CD14-positive monocyte (primary cell): ENCODE data around the gene PRKAB1. TPM values are rescaled to one million over a fixed set of nuclear protein-coding genes. Genes with fewer than 3 reads are reported as not detected.
A peak's percentile ranks its signal among the peaks of the same experiment; 100 is the strongest.

ENCODE experiments used
- DNase-seq, 3 donors: peaks; one replicate each; pipeline ENCODE4 v3.0.0-alpha.2; 2011 to 2022
- H2AFZ ChIP-seq: 2 replicates; pipeline ENCODE4 v1.6.0; 2012; ENCODE audit warnings: mild to moderate bottlenecking, low read depth, low read length, inconsistent platforms; ENCODE audit not compliant: insufficient read depth, poor library complexity, severe bottlenecking
- H3K27ac ChIP-seq, 2 donors: 1 replicate in 1 of 2; 2 replicates in 1 of 2; pipeline ENCODE4 v1.5.1; 2012 to 2013; ENCODE audit warnings: low read length in 2 of 2, control low read depth in 1 of 2, inconsistent platforms in 1 of 2, low read depth in 1 of 2, mild to moderate bottlenecking in 1 of 2
- H3K27me3 ChIP-seq, 2 donors: one replicate each; pipeline versions ENCODE4 v1.6.0 to v1.6.1; 2011 to 2013; ENCODE audit warnings: low read length in 2 of 2; ENCODE audit not compliant: control insufficient read depth in 2 of 2, insufficient read depth in 2 of 2
- H3K36me3 ChIP-seq, 2 donors: replicated peaks in 1 of 2; 1 replicate in 1 of 2; 2 replicates in 1 of 2; pipeline versions ENCODE4 v1.5.1 to v1.6.1; 2012 to 2013; ENCODE audit warnings: low read length in 2 of 2, control low read depth in 1 of 2, inconsistent platforms in 1 of 2, mild to moderate bottlenecking in 1 of 2; ENCODE audit not compliant: insufficient read depth in 2 of 2, control insufficient read depth in 1 of 2
- H3K4me1 ChIP-seq, 2 donors: 1 replicate in 1 of 2; 2 replicates in 1 of 2; pipeline versions ENCODE4 v1.5.1 to v1.6.1; 2012 to 2013; ENCODE audit warnings: low read length in 2 of 2, control low read depth in 1 of 2, inconsistent platforms in 1 of 2, mild to moderate bottlenecking in 1 of 2, moderate library complexity in 1 of 2; ENCODE audit not compliant: insufficient read depth in 2 of 2, control insufficient read depth in 1 of 2
- H3K4me2 ChIP-seq: replicated peaks from 2 replicates; pipeline ENCODE3; 2012; ENCODE audit warnings: low read length, moderate library complexity, mild to moderate bottlenecking; ENCODE audit not compliant: poor library complexity, severe bottlenecking; ENCODE audit errors: extremely low read depth
- H3K4me3 ChIP-seq, 3 experiments: fragments of 200-600 bp in 1 of 3; sonication (generic) in 1 of 3; replicated peaks in 1 of 3; 1 replicate in 2 of 3; 2 replicates in 1 of 3; pipeline ENCODE4 v1.5.1; 2011 to 2013; ENCODE audit warnings: low read length in 3 of 3, mild to moderate bottlenecking in 3 of 3, control low read depth in 2 of 3, low read depth in 2 of 3, inconsistent platforms in 1 of 3, moderate library complexity in 1 of 3
- H3K79me2 ChIP-seq: 2 replicates; pipeline ENCODE4 v1.6.0; 2012; ENCODE audit warnings: mild to moderate bottlenecking, control low read depth, inconsistent platforms, low read length, moderate library complexity; ENCODE audit not compliant: insufficient read depth
- H3K9ac ChIP-seq: 2 replicates; pipeline ENCODE4 v1.6.0; 2017; ENCODE audit warnings: low read length, mild to moderate bottlenecking; ENCODE audit not compliant: insufficient read depth, poor library complexity, severe bottlenecking
- H3K9me3 ChIP-seq, 2 donors: replicated peaks in 1 of 2; 1 replicate in 1 of 2; 2 replicates in 1 of 2; pipeline versions ENCODE4 v1.5.1 to v1.6.1; 2012 to 2013; ENCODE audit warnings: low read length in 2 of 2, control low read depth in 1 of 2; ENCODE audit not compliant: control insufficient read depth in 1 of 2, insufficient read depth in 1 of 2
- H4K20me1 ChIP-seq: 2 replicates; pipeline ENCODE4 v1.6.0; 2012; ENCODE audit warnings: mild to moderate bottlenecking, low read length, control low read depth, moderate library complexity; ENCODE audit not compliant: insufficient read depth
- H3K27ac Mint-ChIP-seq, 7 donors: one replicate each; pipeline ENCODE4 v1.8.0; 2020; ENCODE audit warnings: mild to moderate bottlenecking in 7 of 7, mixed read lengths in 7 of 7, moderate library complexity in 6 of 7, inconsistent platforms in 2 of 7
- H3K27me3 Mint-ChIP-seq, 3 donors: one replicate each; pipeline ENCODE4 v1.8.0; 2021 to 2022; ENCODE audit warnings: low read depth in 3 of 3, mild to moderate bottlenecking in 3 of 3, mixed read lengths in 3 of 3, moderate library complexity in 3 of 3, inconsistent platforms in 1 of 3
- H3K36me3 Mint-ChIP-seq, 2 donors: one replicate each; pipeline ENCODE4 v1.8.0; 2020; ENCODE audit warnings: mixed read lengths in 2 of 2, inconsistent platforms in 1 of 2, mild to moderate bottlenecking in 1 of 2
- H3K4me1 Mint-ChIP-seq: one replicate; pipeline ENCODE4 v1.8.0; 2020; ENCODE audit warnings: mild to moderate bottlenecking, mixed read lengths
- H3K4me3 Mint-ChIP-seq, 2 donors: one replicate each; pipeline ENCODE4 v1.8.0; 2020; ENCODE audit warnings: mild to moderate bottlenecking in 2 of 2, mixed read lengths in 2 of 2, moderate library complexity in 1 of 2
- H3K9me3 Mint-ChIP-seq, 7 donors: one replicate each; pipeline ENCODE4 v1.8.0; 2020 to 2022; ENCODE audit warnings: mixed read lengths in 7 of 7, mild to moderate bottlenecking in 6 of 7, moderate library complexity in 6 of 7, inconsistent platforms in 2 of 7
- CTCF ChIP-seq: fragments of 200-600 bp; IDR thresholded peaks from one replicate; pipeline ENCODE4 v1.8.0; 2022; ENCODE audit warnings: antibody characterized with exemption, mild to moderate bottlenecking
- WGBS: methylation state at CpG from one replicate; pipeline ENCODE4 v1.1.5; 2013; ENCODE audit warnings: missing lambda C conversion rate; ENCODE audit not compliant: insufficient coverage; 5-methylcytosine and 5-hydroxymethylcytosine counted together
- intact Hi-C, 2 donors: fragments of 100-400 bp; cut with micrococcal nuclease; formaldehyde crosslinking; loops; one replicate each; pipeline versions ENCODE4 v1.15.0 to v1.15.1; 2023
- polyA plus RNA-seq, 3 donors: library from polyadenylated mRNA; depleted of rRNA in 1 of 3; unstranded in 2 of 3; stranded (reverse) in 1 of 3; fragments of 300-500 nt in 2 of 3; fragments of >200 nt in 1 of 3; fragmentation: Illumina TruSeq in 2 of 3; gene quantifications; 1 replicate in 2 of 3; 2 replicates in 1 of 3; pipeline ENCODE4 v1.2.3, GENCODE V29; 2012 to 2021

The PRKAB1 gene
- polyA plus RNA-seq, 3 donors = 20.5 to 35.9 (median 23.0) TPM

GRCh38 chr12:119686355-119686754 is 18.4 kb downstream of the PRKAB1 start:
- no peak overlapping the region for H3K4me2 ChIP-seq
- no peak overlapping the region for H3K9ac ChIP-seq
- peaks cover 15% of the 10 kb centered on the region for H3K4me1 Mint-ChIP-seq
- peak overlapping the region in 2 of 7 donors; percentile 2 to 46 for H3K27ac Mint-ChIP-seq
- H3K79me2 ChIP-seq = no peaks in the 10 kb centered on the region
- WGBS = 98% methylated on average over 10 of the region's 12 CpGs
- H3K4me3 ChIP-seq = no peak overlapping the region
- intact Hi-C loops = no loop called here
- no peaks in the 10 kb centered on the region for H3K27me3 Mint-ChIP-seq
- peaks cover 27 to 64% of the 10 kb centered on the region in 2 donors for H3K36me3 Mint-ChIP-seq
- no peak for TF ChIP-seq CTCF
- no peak for DNase-seq
- no peaks in the 10 kb centered on the region for H3K27me3 ChIP-seq
- no peak overlapping the region for H2AFZ ChIP-seq
- no peaks in the 10 kb centered on the region for H3K9me3 ChIP-seq
- no peak overlapping the region for H3K27ac ChIP-seq
- peaks cover 15 to 20% of the 10 kb centered on the region in 2 donors for H3K4me1 ChIP-seq
- peaks cover 5 to 82% of the 10 kb centered on the region in 2 donors for H3K36me3 ChIP-seq
- H4K20me1 ChIP-seq = no peaks in the 10 kb centered on the region
- no peak overlapping the region for H3K4me3 Mint-ChIP-seq
- no peaks in the 10 kb centered on the region for H3K9me3 Mint-ChIP-seq

- intact Hi-C loops = no loop called here
Observed at GRCh38 chr12:119686776-119687175, 18.8 kb downstream of the PRKAB1 start.

More at GRCh38 chr12:119686776-119687175, 18.8 kb downstream of the PRKAB1 start:
- Mint-ChIP-seq H3K9me3 (no peaks in the 10 kb centered on the region), H3K27ac (peak overlapping the region in 1 of 7 donors; percentile 55), H3K36me3 (peaks cover 27 to 62% of the 10 kb centered on the region in 2 donors), H3K27me3 (no peaks in the 10 kb centered on the region), H3K4me1 (peaks cover 13% of the 10 kb centered on the region), H3K4me3 (no peak overlapping the region)
- H3K27ac ChIP-seq = no peak overlapping the region
- no peak for DNase-seq
- H4K20me1 ChIP-seq = no peaks in the 10 kb centered on the region
- no peak for TF ChIP-seq CTCF
- no peaks in the 10 kb centered on the region for H3K9me3 ChIP-seq
- peaks cover 14 to 18% of the 10 kb centered on the region in 2 donors for H3K4me1 ChIP-seq
- no peak overlapping the region for H3K4me2 ChIP-seq
- 89% methylated on average over 9 of the region's 13 CpGs for WGBS
- no peak overlapping the region for H3K4me3 ChIP-seq
- H3K9ac ChIP-seq = no peak overlapping the region
- H3K27me3 ChIP-seq = no peaks in the 10 kb centered on the region
- H3K79me2 ChIP-seq = no peaks in the 10 kb centered on the region
- no peak overlapping the region for H2AFZ ChIP-seq
- peaks cover under 1 to 82% of the 10 kb centered on the region in 2 donors for H3K36me3 ChIP-seq
